GM12878 (cell line): ENCODE data around the gene FZD10. TPM values are rescaled to one million over a fixed set of nuclear protein-coding genes. Genes with fewer than 3 reads are reported as not detected.

Source experiments
- ATAC-seq: fragments of 200-7000 bp; cut with Tn5 transposase; 3 replicates; pipeline ENCODE4 v1.9.1; 2020; ENCODE audit warnings: mild to moderate bottlenecking, moderate library complexity
- BruUV-seq: library from RNA; stranded (reverse); fragments of 400-500 nt; replicated peaks from 2 replicates; lab custom pipeline; 2021; lab: Mats Ljungman, UMichigan
- CTCF ChIA-PET: fragments of 300-600 bp; sonication (Branson Sonifier 250); formaldehyde crosslinking; extraction: SDS; loops from one replicate; lab custom pipeline; 2021; ENCODE audit warnings: inconsistent platforms; lab: Yijun Ruan, JAX
- POLR2A ChIA-PET: fragments of 350-600 bp; formaldehyde crosslinking; extraction: SDS; loops from one replicate; lab custom pipeline; 2021; ENCODE audit warnings: inconsistent platforms; lab: Charles Lee
- RAD21 ChIA-PET: fragments of 300-600 bp; sonication (Branson Sonifier 250); formaldehyde crosslinking; loops from one replicate; lab custom pipeline; 2023; ENCODE audit warnings: antibody characterized with exemption; ENCODE audit not compliant: unreplicated experiment; lab: Charles Lee
- SMC1A ChIA-PET: fragments of 300-600 bp; sonication (Branson Sonifier 250); formaldehyde crosslinking; loops from one replicate; lab custom pipeline; 2023; ENCODE audit not compliant: unreplicated experiment, uncharacterized antibody; lab: Charles Lee
- DNase-seq: peaks from one replicate; pipeline ENCODE4 v3.0.0-alpha.2; 2011; ENCODE audit warnings: low read depth, low spot score
- FAIRE-seq: peaks from 3 replicates; lab custom pipeline; 2011; peaks lifted over from hg19 to GRCh38; lab: Jason Lieb, UNC
- H2AFZ ChIP-seq: 2 replicates; pipeline ENCODE4 v1.6.0; 2011; ENCODE audit warnings: low read depth, low read length, control low read depth; ENCODE audit not compliant: control insufficient read depth
- H3K27ac ChIP-seq: 2 replicates; pipeline ENCODE4 v1.5.1; 2011; ENCODE audit warnings: control low read depth; ENCODE audit not compliant: control insufficient read depth, insufficient read depth
- H3K27me3 ChIP-seq, 2 experiments: replicated peaks in 1 of 2; 2 replicates each; pipeline versions ENCODE4 v1.6.0 to v1.6.1; 2011; ENCODE audit warnings: low read length in 1 of 2; ENCODE audit not compliant: control insufficient read depth in 2 of 2, insufficient read depth in 2 of 2
- H3K36me3 ChIP-seq, 2 experiments: 2 replicates each; pipeline ENCODE4 v1.5.1; 2011; ENCODE audit warnings: low read length in 1 of 2; ENCODE audit not compliant: control insufficient read depth in 2 of 2, insufficient read depth in 2 of 2
- H3K4me1 ChIP-seq: 2 replicates; pipeline ENCODE4 v1.6.1; 2011; ENCODE audit warnings: mild to moderate bottlenecking, low read length, moderate library complexity, mixed read lengths; ENCODE audit not compliant: control insufficient read depth, insufficient read depth
- H3K4me2 ChIP-seq: 2 replicates; pipeline ENCODE4 v1.6.0; 2011; ENCODE audit warnings: control low read depth; ENCODE audit not compliant: control insufficient read depth, insufficient read depth
- H3K4me3 ChIP-seq: fragments of 200-600 bp; sonication (generic); 2 replicates; pipeline ENCODE4 v1.5.1; 2016
- H3K79me2 ChIP-seq: 2 replicates; pipeline ENCODE4 v1.6.0; 2011; ENCODE audit warnings: low read length; ENCODE audit not compliant: control insufficient read depth, insufficient read depth
- H3K9ac ChIP-seq: 2 replicates; pipeline ENCODE4 v1.8.0; 2011; ENCODE audit warnings: low read length, control low read depth, mixed read lengths; ENCODE audit not compliant: control insufficient read depth, insufficient read depth
- H3K9me3 ChIP-seq: replicated peaks from 3 replicates; pipeline ENCODE4 v1.5.1; 2011; ENCODE audit warnings: mild to moderate bottlenecking, low read length; ENCODE audit not compliant: control insufficient read depth, insufficient read depth
- H4K20me1 ChIP-seq: 2 replicates; pipeline ENCODE4 v1.6.0; 2011; ENCODE audit not compliant: control insufficient read depth, insufficient read depth
- EGR1 ChIP-seq, 2 experiments: IDR thresholded peaks; 1 replicate in 1 of 2; 2 replicates in 1 of 2; pipeline ENCODE4 v1.6.1; 2011 to 2012; ENCODE audit warnings: low read depth in 2 of 2, low read length in 2 of 2, borderline replicate concordance in 1 of 2, mild to moderate bottlenecking in 1 of 2, moderate library complexity in 1 of 2
- HDAC2 ChIP-seq: fragments of 200-600 bp; sonication (generic); IDR thresholded peaks from 2 replicates; pipeline ENCODE4 v1.6.1; 2017
- HDGF ChIP-seq: fragments of 450-650 bp; IDR thresholded peaks from 2 replicates; pipeline ENCODE4 v1.6.1; 2016; ENCODE audit warnings: antibody characterized with exemption
- IRF4 ChIP-seq: IDR thresholded peaks from 2 replicates; pipeline ENCODE4 v1.6.1; 2011; ENCODE audit warnings: low read depth, low read length
- KLF5 ChIP-seq: fragments of 450-650 bp; IDR thresholded peaks from 2 replicates; pipeline ENCODE4 v1.6.1; 2014; ENCODE audit warnings: mild to moderate bottlenecking; ENCODE audit not compliant: partially characterized antibody
- PAX8 ChIP-seq: fragments of 450-650 bp; IDR thresholded peaks from 2 replicates; pipeline ENCODE4 v1.6.1; 2017; ENCODE audit warnings: mild to moderate bottlenecking, moderate library complexity
- POU2F2 ChIP-seq: IDR thresholded peaks from 3 replicates; pipeline ENCODE4 v1.6.1; 2011; ENCODE audit warnings: low read depth, mild to moderate bottlenecking, low read length, borderline replicate concordance
- SRF ChIP-seq, 2 experiments: IDR thresholded peaks; 2 replicates each; pipeline ENCODE4 v1.6.1; 2011; ENCODE audit warnings: low read depth in 2 of 2, low read length in 2 of 2, mild to moderate bottlenecking in 1 of 2, moderate library complexity in 1 of 2
- TCF12 ChIP-seq: IDR thresholded peaks from 2 replicates; pipeline ENCODE4 v1.6.1; 2011; ENCODE audit warnings: low read depth, mild to moderate bottlenecking, low read length
- USF1 ChIP-seq: IDR thresholded peaks from 2 replicates; pipeline ENCODE4 v1.6.1; 2011; ENCODE audit warnings: borderline replicate concordance, low read depth, mild to moderate bottlenecking, moderate library complexity, mixed read lengths, low read length; ENCODE audit not compliant: insufficient read depth; ENCODE audit errors: extremely low read length
- WGBS: methylation state at CpG from one replicate; pipeline ENCODE4 v1.1.6; 2016; ENCODE audit warnings: low lambda C conversion rate; ENCODE audit not compliant: insufficient replicate concordance, insufficient coverage; ENCODE audit errors: missing lambda C conversion rate; 5-methylcytosine and 5-hydroxymethylcytosine counted together
- in situ Hi-C: fragments of 300-500 bp; cut with MboI; formaldehyde crosslinking; loops from 9 replicates; pipeline ENCODE4 v1.14.3; 2018; ENCODE audit warnings: mixed read lengths
- intact Hi-C: fragments of 100-400 bp; cut with micrococcal nuclease; formaldehyde crosslinking; loops from one replicate; pipeline ENCODE4 v1.14.2; 2022; ENCODE audit not compliant: unreplicated experiment
- polyA plus RNA-seq, 11 experiments: library from polyadenylated mRNA; depleted of rRNA in 4 of 11; unstranded in 6 of 11; stranded (reverse) in 5 of 11; fragments of >200 nt; fragmentation: Nextera tagmentation in 4 of 11; fragmentation: Illumina TruSeq in 1 of 11; extraction: Ambion mirVana in 4 of 11; extraction: Trizol in 1 of 11; gene quantifications; 1 replicate in 1 of 11; 2 replicates in 10 of 11; pipeline versions ENCODE4 v1.2.1 to v1.2.3, GENCODE V29; 2011 to 2016; ENCODE audit warnings: inconsistent platforms in 2 of 11, missing spikeins in 2 of 11, low read depth in 1 of 11
- total RNA-seq, 4 experiments: library from RNA; depleted of rRNA in 3 of 4; stranded (reverse); fragments of >200 nt in 3 of 4; fragmentation: Illumina TruSeq in 1 of 4; extraction: Trizol in 1 of 4; gene quantifications; 2 replicates each; pipeline versions ENCODE4 v1.2.1 to v1.2.3, GENCODE V29; 2013 to 2021

FZD10 gene
- total and polyA plus RNA-seq, 10 of the 15 experiments (the other 5 are each of a cell fraction or from before 2014, with no cell fraction given): not detected

- ChIA-PET RAD21 (no interaction called here), SMC1A (no interaction called here), POLR2A (no interaction called here), CTCF (no interaction called here)
- H3K4me1 ChIP-seq: no peaks in the 10 kb centered on the region
- no peaks in the 10 kb centered on the region for H3K36me3 ChIP-seq
- H3K27me3 ChIP-seq: no peaks in the 10 kb centered on the region
- intact Hi-C loops (no loop called here), in situ Hi-C loops (no loop called here)
- no peak overlapping the region for H3K4me3 ChIP-seq
- DNase-seq: no peak
- no peak for ATAC-seq
- TF ChIP-seq IRF4 (no peak), SRF (IDR thresholded peaks at IDR 0.05; ENCODE audit: low read depth in 2 of 2, low read length in 2 of 2) (no peak)
- H4K20me1 ChIP-seq: no peaks in the 10 kb centered on the region
- H2AFZ ChIP-seq: no peak overlapping the region
- no peak overlapping the region for H3K9ac ChIP-seq
- H3K4me2 ChIP-seq: no peak overlapping the region
- no peak overlapping the region for H3K27ac ChIP-seq
- no peaks in the 10 kb centered on the region for H3K79me2 ChIP-seq
- WGBS: 47% methylated on average over 10 of the region's 10 CpGs
- H3K9me3 ChIP-seq: no peaks in the 10 kb centered on the region; the same call in 2 of the 3 replicates
- FAIRE-seq: no peak
- BruUV-seq: no TSS peak
Measured at GRCh38 chr12:130181211-130181610, 18.9 kb downstream of the FZD10 start.

- no peak overlapping the region for H2AFZ ChIP-seq
- H4K20me1 ChIP-seq: no peaks in the 10 kb centered on the region
- H3K27ac ChIP-seq: no peak overlapping the region
- H3K9me3 ChIP-seq: no peaks in the 10 kb centered on the region; the same call in 2 of the 3 replicates
- ChIA-PET CTCF (no interaction called here), SMC1A (no interaction called here), POLR2A (no interaction called here), RAD21 (no interaction called here)
- no peak overlapping the region for H3K9ac ChIP-seq
- TF ChIP-seq USF1: no peak
- TF ChIP-seq POU2F2: no peak
- no peak for TF ChIP-seq EGR1 (IDR thresholded peaks at IDR 0.05; ENCODE audit: borderline replicate concordance in 1 of 2, low read depth in 2 of 2, low read length in 2 of 2)
- TF ChIP-seq PAX8: no peak
- TF ChIP-seq HDGF: no peak
- no peak for TF ChIP-seq HDAC2
- no peak for TF ChIP-seq TCF12
- no peak for TF ChIP-seq KLF5
- H3K27me3 ChIP-seq: no peaks in the 10 kb centered on the region
- intact Hi-C loops (no loop called here), in situ Hi-C loops (no loop called here)
- BruUV-seq: no TSS peak
- ATAC-seq: no peak
- WGBS: 31% methylated on average over 23 of the region's 23 CpGs
- H3K4me1 ChIP-seq: no peaks in the 10 kb centered on the region
- no peak for FAIRE-seq
- no peak overlapping the region for H3K4me3 ChIP-seq
- H3K4me2 ChIP-seq: no peak overlapping the region
- H3K79me2 ChIP-seq: no peaks in the 10 kb centered on the region
- DNase-seq: no peak
- H3K36me3 ChIP-seq: no peaks in the 10 kb centered on the region
Measured at GRCh38 chr12:130183585-130184370, 21.5 kb downstream of the FZD10 start.
